GM08714 (cell line): Measurements from ENCODE around the gene MYBBP1A.

ENCODE experiments used
- H3K4me3 ChIP-seq: fragments of 200-500 bp; sonication (Bioruptor generic); 2 replicates; pipeline ENCODE4 v1.5.1; 2014; ENCODE audit warnings: mild to moderate bottlenecking, low read length, inconsistent platforms
- ZNF274 ChIP-seq: IDR thresholded peaks from 2 replicates; pipeline ENCODE4 v1.6.1; 2012; ENCODE audit warnings: mild to moderate bottlenecking, low read depth, low read length

MYBBP1A gene

GRCh38 chr17:4543557-4544026, 11.6 kb downstream of the MYBBP1A start:
- no peak for TF ChIP-seq ZNF274
- H3K4me3 ChIP-seq: no peak overlapping the region

- no peak for TF ChIP-seq ZNF274
- H3K4me3 ChIP-seq: no peak overlapping the region
Observed at GRCh38 chr17:4542726-4543191, 12.4 kb downstream of the MYBBP1A start.

GRCh38 chr17:4542003-4542725, 13.0 kb downstream of the MYBBP1A start:
- no peak overlapping the region for H3K4me3 ChIP-seq
- TF ChIP-seq ZNF274: no peak

GRCh38 chr17:4541328-4542002, 13.7 kb downstream of the MYBBP1A start:
- TF ChIP-seq ZNF274: no peak
- H3K4me3 ChIP-seq: no peak overlapping the region

GRCh38 chr17:4540687-4541327, 14.4 kb downstream of the MYBBP1A start:
- no peak for TF ChIP-seq ZNF274
- no peak overlapping the region for H3K4me3 ChIP-seq

- no peak for TF ChIP-seq ZNF274
- no peak overlapping the region for H3K4me3 ChIP-seq
Observed at GRCh38 chr17:4540224-4540651, 14.9 kb downstream of the MYBBP1A start.

- H3K4me3 ChIP-seq: no peak overlapping the region
- no peak for TF ChIP-seq ZNF274
Observed at GRCh38 chr17:4539576-4540223, 15.5 kb downstream of the MYBBP1A start.

GRCh38 chr17:4539025-4539424, 16.2 kb downstream of the MYBBP1A start:
- no peak for TF ChIP-seq ZNF274
- H3K4me3 ChIP-seq: no peak overlapping the region

GRCh38 chr17:4538236-4539002, 16.8 kb downstream of the MYBBP1A start:
- H3K4me3 ChIP-seq: no peak overlapping the region
- TF ChIP-seq ZNF274: no peak

GRCh38 chr17:4537451-4538235, 17.5 kb downstream of the MYBBP1A start:
- TF ChIP-seq ZNF274: no peak
- no peak overlapping the region for H3K4me3 ChIP-seq

GRCh38 chr17:4536742-4537411, 18.3 kb downstream of the MYBBP1A start:
- H3K4me3 ChIP-seq: no peak overlapping the region
- TF ChIP-seq ZNF274: no peak

GRCh38 chr17:4536259-4536741, 18.9 kb downstream of the MYBBP1A start:
- TF ChIP-seq ZNF274: no peak
- H3K4me3 ChIP-seq: no peak overlapping the region
